HG02571 (cell line): ENCODE data around the gene MGAT4A.

ENCODE experiments used
- ATAC-seq: cut with Tn5 transposase; IDR thresholded peaks from one replicate; pipeline ENCODE4 v1.9.1; 2021; ENCODE audit warnings: mild to moderate bottlenecking, moderate library complexity; ENCODE audit not compliant: unreplicated experiment

Gene MGAT4A

GRCh38 chr2:98579926-98580325 lies 151.0 kb downstream of the MGAT4A start:
- ATAC-seq: no peak

- no peak for ATAC-seq
These were observed 152.7 kb downstream of the MGAT4A start for GRCh38 chr2:98578231-98578630.

GRCh38 chr2:98577313-98577712 lies 153.6 kb downstream of the MGAT4A start:
- ATAC-seq: no peak

GRCh38 chr2:98576666-98577312 lies 154.1 kb downstream of the MGAT4A start:
- no peak for ATAC-seq

- ATAC-seq: no peak
These were observed 157.5 kb downstream of the MGAT4A start for GRCh38 chr2:98573426-98573825.

GRCh38 chr2:98572676-98573075 lies 158.3 kb downstream of the MGAT4A start:
- no peak for ATAC-seq

- no peak for ATAC-seq
These were observed 158.7 kb downstream of the MGAT4A start for GRCh38 chr2:98572211-98572610.

GRCh38 chr2:98571796-98572195 lies 159.1 kb downstream of the MGAT4A start:
- no peak for ATAC-seq

- no peak for ATAC-seq
These were observed 159.7 kb downstream of the MGAT4A start for GRCh38 chr2:98571121-98571701.

- ATAC-seq: no peak
These were observed 160.6 kb downstream of the MGAT4A start for GRCh38 chr2:98570356-98570755.

- no peak for ATAC-seq
These were observed 161.0 kb downstream of the MGAT4A start for GRCh38 chr2:98569915-98570314.

- peak; percentile 54 for ATAC-seq
These were observed 161.6 kb downstream of the MGAT4A start for GRCh38 chr2:98569197-98569793.
